Vagina (tissue), 2 donors: ENCODE results near the gene MUS81. TPM values are rescaled to one million over a fixed set of nuclear protein-coding genes. Genes with fewer than 3 reads are reported as not detected.

Experiments
- DNase-seq, 2 donors: peaks; one replicate each; pipeline ENCODE4 v3.0.0-alpha.2; 2017; ENCODE audit errors: extremely low spot score in 2 of 2
- H3K27ac ChIP-seq: fragments of 200-600 bp; sonication (generic); one replicate; pipeline ENCODE4 v1.5.1; 2019
- H3K27me3 ChIP-seq: fragments of 200-600 bp; sonication (generic); one replicate; pipeline ENCODE4 v1.5.1; 2019
- H3K36me3 ChIP-seq, 2 donors: fragments of 200-600 bp; sonication (generic); one replicate each; pipeline ENCODE4 v1.5.1; 2017 to 2019
- H3K4me1 ChIP-seq: fragments of 200-600 bp; sonication (generic); one replicate; pipeline ENCODE4 v1.5.1; 2019
- H3K4me3 ChIP-seq, 2 donors: fragments of 200-600 bp; sonication (generic); 1 replicate in 1 of 2; 2 replicates in 1 of 2; pipeline ENCODE4 v1.5.1; 2016 to 2019
- H3K9me3 ChIP-seq: fragments of 200-600 bp; sonication (generic); one replicate; pipeline ENCODE4 v1.5.1; 2019
- POLR2A ChIP-seq, 2 donors: fragments of 450-650 bp; IDR thresholded peaks; one replicate each; pipeline ENCODE4 v1.6.1; 2017; ENCODE audit warnings: antibody characterized with exemption in 2 of 2, mild to moderate bottlenecking in 2 of 2, moderate library complexity in 2 of 2
- POLR2AphosphoS5 ChIP-seq, 2 donors: sonication (generic); formaldehyde crosslinking; IDR thresholded peaks; one replicate each; pipeline ENCODE4 v1.9.0; 2017; ENCODE audit warnings: antibody characterized with exemption in 2 of 2, mild to moderate bottlenecking in 2 of 2, low read depth in 1 of 2; ENCODE audit not compliant: insufficient read depth in 1 of 2
- intact Hi-C: fragments of 100-400 bp; cut with DNase I; formaldehyde crosslinking; loops from one replicate; pipeline ENCODE4 v1.15.1; 2023
- total RNA-seq: library from RNA; depleted of rRNA; stranded (reverse); fragments of >200 nt; gene quantifications from one replicate; pipeline ENCODE4 v1.2.3, GENCODE V29; 2016
- TF ChIP-seq, protein P1 (sequence below), 3 experiments: fragments of 450-650 bp in 2 of 3; fragments of 200-600 bp in 1 of 3; sonication (generic) in 1 of 3; IDR thresholded peaks; one replicate each; pipeline ENCODE4 v1.5.1; 2017 to 2019; ENCODE audit warnings: antibody characterized with exemption in 3 of 3, mild to moderate bottlenecking in 2 of 3, moderate library complexity in 2 of 3

MUS81 gene
- total RNA-seq, 1 donor from 2014 or later = 48.9 TPM

DNA sequence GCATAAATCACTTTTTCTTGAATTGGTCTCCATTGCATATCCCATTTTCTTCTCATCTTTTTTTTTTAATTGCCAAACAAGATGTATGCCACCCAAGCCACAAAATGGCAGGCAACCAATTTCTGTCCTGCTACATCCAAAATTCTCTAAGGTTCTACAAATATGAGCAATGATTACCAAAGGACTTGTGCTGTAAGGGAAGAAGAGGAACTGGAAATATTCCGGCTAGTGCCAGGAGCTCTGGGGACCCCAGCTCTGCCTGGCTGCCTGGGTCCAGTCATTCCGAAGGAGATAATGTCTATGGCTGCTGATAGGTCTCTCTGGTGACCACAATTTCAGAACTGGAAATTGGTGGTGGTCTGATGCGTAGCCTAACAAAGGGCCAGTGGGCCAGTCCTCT lies 43.5 kb upstream of the MUS81 start:
- DNase-seq = no peak
- no peaks in the 10 kb centered on the region for H3K9me3 ChIP-seq
- intact Hi-C loops = loop anchor here (2.0 to 10.0 kb wide), 3 partner anchors 34 to 192 kb away; partner anchors contain the start of gene AP5B1
- no peaks in the 10 kb centered on the region for H3K36me3 ChIP-seq
- TF ChIP-seq, protein P1, sequence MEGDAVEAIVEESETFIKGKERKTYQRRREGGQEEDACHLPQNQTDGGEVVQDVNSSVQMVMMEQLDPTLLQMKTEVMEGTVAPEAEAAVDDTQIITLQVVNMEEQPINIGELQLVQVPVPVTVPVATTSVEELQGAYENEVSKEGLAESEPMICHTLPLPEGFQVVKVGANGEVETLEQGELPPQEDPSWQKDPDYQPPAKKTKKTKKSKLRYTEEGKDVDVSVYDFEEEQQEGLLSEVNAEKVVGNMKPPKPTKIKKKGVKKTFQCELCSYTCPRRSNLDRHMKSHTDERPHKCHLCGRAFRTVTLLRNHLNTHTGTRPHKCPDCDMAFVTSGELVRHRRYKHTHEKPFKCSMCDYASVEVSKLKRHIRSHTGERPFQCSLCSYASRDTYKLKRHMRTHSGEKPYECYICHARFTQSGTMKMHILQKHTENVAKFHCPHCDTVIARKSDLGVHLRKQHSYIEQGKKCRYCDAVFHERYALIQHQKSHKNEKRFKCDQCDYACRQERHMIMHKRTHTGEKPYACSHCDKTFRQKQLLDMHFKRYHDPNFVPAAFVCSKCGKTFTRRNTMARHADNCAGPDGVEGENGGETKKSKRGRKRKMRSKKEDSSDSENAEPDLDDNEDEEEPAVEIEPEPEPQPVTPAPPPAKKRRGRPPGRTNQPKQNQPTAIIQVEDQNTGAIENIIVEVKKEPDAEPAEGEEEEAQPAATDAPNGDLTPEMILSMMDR (IDR thresholded peaks at IDR 0.05) = no peak
- TF ChIP-seq POLR2AphosphoS5 (IDR thresholded peaks at IDR 0.05; ENCODE audit: insufficient read depth in 1 of 2, low read depth in 1 of 2) = no peak
- TF ChIP-seq POLR2A (IDR thresholded peaks at IDR 0.05) = no peak
- peaks cover 29% of the 10 kb centered on the region for H3K4me1 ChIP-seq
- no peak overlapping the region for H3K27ac ChIP-seq
- no peaks in the 10 kb centered on the region for H3K27me3 ChIP-seq
- H3K4me3 ChIP-seq = no peak overlapping the region

DNA sequence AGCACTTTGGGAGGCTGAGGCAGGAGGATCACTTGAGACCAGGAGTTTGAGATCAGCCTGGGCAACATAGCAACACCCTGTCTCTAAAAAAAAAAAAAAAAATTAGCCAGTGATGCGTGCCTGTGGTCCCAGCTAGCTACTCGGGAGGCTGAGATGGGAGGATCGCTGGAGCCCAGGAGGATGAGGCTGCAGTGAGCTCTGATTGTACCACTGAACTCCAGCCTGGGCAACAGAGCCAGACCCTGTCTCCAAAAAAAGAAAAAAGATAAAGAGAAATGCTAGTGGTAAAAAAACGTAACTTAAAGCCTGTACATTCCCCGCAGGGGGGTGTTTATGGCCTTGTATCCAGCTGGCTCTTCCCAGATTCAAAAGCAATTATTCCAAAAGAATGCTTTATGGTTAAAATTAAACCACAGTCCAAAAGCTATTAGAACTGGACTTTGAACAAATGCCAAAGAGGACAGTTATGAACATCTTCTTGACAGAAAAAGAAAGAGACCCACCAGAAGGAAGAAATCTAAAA lies 42.9 kb upstream of the MUS81 start:
- H3K4me3 ChIP-seq = peak overlapping the region; percentile 54 to 79
- H3K27ac ChIP-seq = peak overlapping the region; percentile 83

DNA sequence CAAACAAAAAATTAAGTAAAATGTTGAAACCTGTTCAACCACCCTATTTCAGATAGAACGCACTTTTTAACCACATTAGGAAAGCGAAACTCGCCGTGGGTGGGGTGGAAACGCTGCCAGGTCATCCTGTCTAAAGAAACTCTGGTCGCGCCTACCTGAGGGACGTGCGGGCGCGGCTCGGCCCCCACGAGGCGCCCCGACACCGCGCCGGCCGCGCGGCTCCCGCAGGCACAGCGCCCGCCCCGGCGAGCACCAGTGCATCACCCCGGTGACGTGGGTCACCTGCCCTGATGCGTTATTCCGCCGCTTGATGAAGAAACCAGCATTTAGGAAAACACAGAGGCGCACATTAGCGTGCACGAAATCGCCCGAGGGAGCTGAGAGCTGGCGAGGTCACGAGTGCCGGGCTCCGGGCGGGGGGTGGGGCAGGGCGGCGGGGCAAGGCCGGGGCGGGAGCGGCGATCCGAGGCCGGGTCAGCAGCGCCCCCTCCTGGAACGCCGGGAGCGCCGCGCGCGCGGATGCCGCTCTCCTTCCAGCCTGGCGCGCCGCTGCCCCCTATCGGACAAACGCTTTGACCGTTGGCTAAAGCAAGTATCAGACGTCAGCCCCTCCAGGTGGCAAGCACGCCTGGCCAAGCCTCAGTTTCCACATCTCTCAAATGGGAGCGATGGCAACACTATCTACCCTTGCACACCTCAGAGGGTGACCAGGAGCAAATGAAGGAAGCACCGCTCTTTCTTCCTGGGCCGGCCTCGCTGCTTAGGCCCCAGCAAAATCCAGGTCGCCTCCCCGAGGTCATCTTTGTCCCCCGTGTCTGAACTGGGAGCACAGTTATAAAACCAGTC lies 42.2 kb upstream of the MUS81 start:
- Histone ChIP-seq H3K27ac (peak overlapping the region; percentile 83), H3K4me1 (peaks cover 29% of the 10 kb centered on the region), H3K36me3 (no peaks in the 10 kb centered on the region), H3K27me3 (no peaks in the 10 kb centered on the region), H3K9me3 (no peaks in the 10 kb centered on the region), H3K4me3 (peak overlapping the region; percentile 54 to 79)
- TF ChIP-seq POLR2A (IDR thresholded peaks at IDR 0.05) = no peak
- TF ChIP-seq, protein P1 (IDR thresholded peaks at IDR 0.05) = peak; percentile 81 to 100 (median 96)
- TF ChIP-seq POLR2AphosphoS5 (IDR thresholded peaks at IDR 0.05; ENCODE audit: insufficient read depth in 1 of 2, low read depth in 1 of 2) = peak in 1 of 2 donors; percentile 41
- intact Hi-C loops = loop anchor here (2.0 to 10.0 kb wide), 3 partner anchors 36 to 193 kb away; partner anchors contain the start of gene AP5B1
- DNase-seq = no peak

More for the DNA sequence above, 42.9 kb upstream of the MUS81 start:
- H3K4me1 ChIP-seq = peaks cover 29% of the 10 kb centered on the region
- TF ChIP-seq POLR2A (IDR thresholded peaks at IDR 0.05) (no peak), POLR2AphosphoS5 (IDR thresholded peaks at IDR 0.05; ENCODE audit: insufficient read depth in 1 of 2, low read depth in 1 of 2) (no peak)
- TF ChIP-seq, protein P1 (IDR thresholded peaks at IDR 0.05) = no peak
- H3K36me3 ChIP-seq = no peaks in the 10 kb centered on the region
- intact Hi-C loops = loop anchor here (2.0 to 10.0 kb wide), 3 partner anchors 35 to 193 kb away; partner anchors contain the start of gene AP5B1
- no peaks in the 10 kb centered on the region for H3K27me3 ChIP-seq
- H3K9me3 ChIP-seq = no peaks in the 10 kb centered on the region
- DNase-seq = no peak

- Histone ChIP-seq H3K27ac (no peak overlapping the region), H3K36me3 (no peaks in the 10 kb centered on the region), H3K4me3 (no peak overlapping the region), H3K27me3 (no peaks in the 10 kb centered on the region), H3K9me3 (no peaks in the 10 kb centered on the region), H3K4me1 (peaks cover 12% of the 10 kb centered on the region)
- intact Hi-C loops = no loop called here
- TF ChIP-seq, protein P1 (IDR thresholded peaks at IDR 0.05) = no peak
- TF ChIP-seq POLR2AphosphoS5 (IDR thresholded peaks at IDR 0.05; ENCODE audit: insufficient read depth in 1 of 2, low read depth in 1 of 2) (no peak), POLR2A (IDR thresholded peaks at IDR 0.05) (no peak)
- no peak for DNase-seq
Measured at GRCh38 chr11:65821107-65821506, 39.1 kb upstream of the MUS81 start.
